Ishikawa (cell line): ENCODE data around the gene USH1C.

Experiments used
- CEBPB ChIP-seq: IDR thresholded peaks from 2 replicates; pipeline ENCODE4 v1.6.1; 2012
- CREB1 ChIP-seq: IDR thresholded peaks from 2 replicates; pipeline ENCODE4 v1.6.1; 2012; ENCODE audit warnings: low read depth
- EGR1 ChIP-seq: IDR thresholded peaks from 2 replicates; pipeline ENCODE4 v1.6.1; 2012
- EP300 ChIP-seq: IDR thresholded peaks from 2 replicates; pipeline ENCODE4 v1.6.1; 2012; ENCODE audit warnings: borderline replicate concordance
- FOXM1 ChIP-seq: IDR thresholded peaks from 2 replicates; pipeline ENCODE4 v1.6.1; 2012; ENCODE audit warnings: low read depth, borderline replicate concordance
- NFIC ChIP-seq: IDR thresholded peaks from 2 replicates; pipeline ENCODE4 v1.6.1; 2012
- RAD21 ChIP-seq: IDR thresholded peaks from 2 replicates; pipeline ENCODE4 v1.6.1; 2012; ENCODE audit warnings: low read depth
- REST ChIP-seq: IDR thresholded peaks from 2 replicates; pipeline ENCODE4 v1.6.1; 2012; ENCODE audit warnings: low read depth, mild to moderate bottlenecking
- TAF1 ChIP-seq: IDR thresholded peaks from 2 replicates; pipeline ENCODE4 v1.6.1; 2012; ENCODE audit warnings: low read depth, mild to moderate bottlenecking
- TCF12 ChIP-seq: IDR thresholded peaks from 2 replicates; pipeline ENCODE4 v1.6.1; 2012; ENCODE audit warnings: low read depth
- TEAD4 ChIP-seq: IDR thresholded peaks from 2 replicates; pipeline ENCODE4 v1.6.1; 2012
- YY1 ChIP-seq: IDR thresholded peaks from 2 replicates; pipeline ENCODE4 v1.6.1; 2012; ENCODE audit warnings: low read depth
- ZBTB7A ChIP-seq: IDR thresholded peaks from 2 replicates; pipeline ENCODE4 v1.6.1; 2012; ENCODE audit warnings: low read depth
- TF ChIP-seq, protein P1 (sequence below): IDR thresholded peaks from 2 replicates; pipeline ENCODE4 v1.6.1; 2012
- TF ChIP-seq, protein P2 (sequence below): IDR thresholded peaks from 2 replicates; pipeline ENCODE4 v1.6.1; 2012

The USH1C gene

GRCh38 chr11:17460406-17460805 is 83.8 kb downstream of the USH1C start:
- TF ChIP-seq TCF12: no peak
- TF ChIP-seq REST: no peak
- TF ChIP-seq EP300: no peak
- TF ChIP-seq NFIC: no peak
- TF ChIP-seq EGR1: no peak
- TF ChIP-seq, protein P1, sequence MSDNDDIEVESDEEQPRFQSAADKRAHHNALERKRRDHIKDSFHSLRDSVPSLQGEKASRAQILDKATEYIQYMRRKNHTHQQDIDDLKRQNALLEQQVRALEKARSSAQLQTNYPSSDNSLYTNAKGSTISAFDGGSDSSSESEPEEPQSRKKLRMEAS: no peak
- TF ChIP-seq FOXM1: no peak
- no peak for TF ChIP-seq TAF1
- no peak for TF ChIP-seq RAD21
- TF ChIP-seq, protein P2, sequence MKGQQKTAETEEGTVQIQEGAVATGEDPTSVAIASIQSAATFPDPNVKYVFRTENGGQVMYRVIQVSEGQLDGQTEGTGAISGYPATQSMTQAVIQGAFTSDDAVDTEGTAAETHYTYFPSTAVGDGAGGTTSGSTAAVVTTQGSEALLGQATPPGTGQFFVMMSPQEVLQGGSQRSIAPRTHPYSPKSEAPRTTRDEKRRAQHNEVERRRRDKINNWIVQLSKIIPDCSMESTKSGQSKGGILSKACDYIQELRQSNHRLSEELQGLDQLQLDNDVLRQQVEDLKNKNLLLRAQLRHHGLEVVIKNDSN: no peak
- no peak for TF ChIP-seq YY1
- no peak for TF ChIP-seq CREB1
- no peak for TF ChIP-seq ZBTB7A
- TF ChIP-seq TEAD4: no peak
- TF ChIP-seq CEBPB: no peak

DNA sequence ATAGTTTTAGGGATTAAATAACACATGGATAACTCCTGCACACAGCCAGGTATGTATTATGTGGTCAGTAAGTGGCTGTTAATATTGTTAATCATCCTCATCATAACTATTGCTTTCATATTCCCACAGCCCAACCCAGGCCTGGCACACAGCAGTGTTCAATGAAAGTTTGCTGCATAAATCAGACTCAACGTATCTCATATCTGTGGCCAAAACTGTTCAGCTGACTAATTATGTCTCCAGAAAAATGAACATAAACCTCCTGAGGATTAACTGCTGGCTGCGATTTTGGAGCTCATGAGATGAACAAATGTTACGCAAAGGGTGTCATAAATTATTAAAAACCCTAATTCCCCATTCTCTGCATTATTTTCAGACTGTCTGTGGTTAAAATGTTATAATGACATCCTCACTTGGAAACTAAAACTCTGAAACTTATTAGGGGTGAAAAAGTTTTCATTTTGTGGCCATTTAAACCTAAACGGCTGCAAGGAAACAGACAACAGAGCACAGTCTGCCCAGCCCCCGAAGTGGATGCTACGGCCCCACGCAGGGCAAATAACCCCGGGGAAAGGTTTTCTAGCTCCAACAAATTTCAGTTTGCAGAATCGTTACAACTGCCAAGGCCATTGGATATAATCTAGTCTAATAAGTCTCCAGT is 84.8 kb downstream of the USH1C start:
- no peak for TF ChIP-seq YY1
- TF ChIP-seq EP300: no peak

GRCh38 chr11:17458268-17458667 is 85.9 kb downstream of the USH1C start:
- TF ChIP-seq EP300: no peak
- no peak for TF ChIP-seq CREB1
- TF ChIP-seq ZBTB7A: no peak
- no peak for TF ChIP-seq RAD21

- no peak for TF ChIP-seq CREB1
- TF ChIP-seq YY1: no peak
- TF ChIP-seq ZBTB7A: no peak
- TF ChIP-seq EP300: no peak
- no peak for TF ChIP-seq FOXM1
- TF ChIP-seq REST: no peak
- no peak for TF ChIP-seq CEBPB
- TF ChIP-seq RAD21: no peak
- TF ChIP-seq NFIC: no peak
- TF ChIP-seq, protein P2: no peak
- TF ChIP-seq EGR1: no peak
- no peak for TF ChIP-seq TCF12
- TF ChIP-seq TEAD4: no peak
- TF ChIP-seq, protein P1: no peak
- TF ChIP-seq TAF1: no peak
These were observed 86.6 kb downstream of the USH1C start for GRCh38 chr11:17457396-17458173.

DNA sequence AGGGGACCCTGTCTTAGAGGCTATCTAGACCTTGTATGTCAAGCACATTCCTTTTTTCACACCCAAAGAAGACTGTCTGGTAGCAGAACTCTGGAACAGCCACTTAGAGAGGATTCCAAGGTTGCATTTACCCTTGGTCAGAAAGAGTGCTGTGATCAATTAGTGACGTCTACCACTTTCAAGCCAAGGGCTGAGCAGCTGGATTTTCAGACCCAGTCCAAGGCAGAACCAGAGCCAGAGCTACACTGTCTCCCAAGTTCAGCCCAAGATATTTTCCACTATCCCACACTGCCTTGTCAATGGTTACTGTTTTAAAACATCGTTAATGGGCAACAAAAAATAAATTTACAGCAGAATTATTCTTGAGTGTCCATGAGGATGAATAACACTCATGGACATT is 91.5 kb downstream of the USH1C start:
- TF ChIP-seq EP300 (no peak), TAF1 (no peak), REST (no peak), ZBTB7A (no peak), EGR1 (no peak), RAD21 (no peak), TCF12 (no peak), NFIC (no peak), CREB1 (no peak), FOXM1 (no peak)
- TF ChIP-seq, protein P2: no peak
- TF ChIP-seq, protein P1: no peak
